Activated CD8-positive, alpha-beta memory T cell treated with anti-CD3 and anti-CD28 coated beads, Interleukin-2, amount 50 U/mL, for 24 hours (primary cell): ENCODE data around the gene SHPK.
"Not testable (repeated sequence)": the region's sequence is repeated elsewhere in the genome, so short reads cannot be mapped to it uniquely, and the experiment has no call there.

Experiments
- DNase-seq: peaks from one replicate; pipeline ENCODE4 v3.0.0-alpha.2; 2020; ENCODE audit errors: extremely low read depth

SHPK gene

GRCh38 chr17:3590231-3590630, 45.8 kb downstream of the SHPK start:
- no peak for DNase-seq

GRCh38 chr17:3589784-3590183, 46.3 kb downstream of the SHPK start:
- no peak for DNase-seq

- DNase-seq: no peak
Measured at GRCh38 chr17:3585826-3586225, 50.2 kb downstream of the SHPK start.

- DNase-seq: no peak
Measured at GRCh38 chr17:3583456-3583855, 52.6 kb downstream of the SHPK start.

GRCh38 chr17:3582915-3583314, 53.1 kb downstream of the SHPK start:
- DNase-seq: no peak

- DNase-seq: not testable (repeated sequence)
Measured at GRCh38 chr17:3578667-3579066, 57.4 kb downstream of the SHPK start.

GRCh38 chr17:3576970-3577369, 59.1 kb downstream of the SHPK start:
- no peak for DNase-seq

- DNase-seq: no peak
Measured at GRCh38 chr17:3575511-3575910, 60.5 kb downstream of the SHPK start.

GRCh38 chr17:3574231-3574630, 61.8 kb downstream of the SHPK start:
- no peak for DNase-seq

GRCh38 chr17:3573246-3574100, 62.6 kb downstream of the SHPK start:
- no peak for DNase-seq

- DNase-seq: no peak
Measured at GRCh38 chr17:3572231-3572630, 63.8 kb downstream of the SHPK start.

GRCh38 chr17:3571043-3571900, 64.8 kb downstream of the SHPK start:
- no peak for DNase-seq

GRCh38 chr17:3569534-3570137, 66.4 kb downstream of the SHPK start:
- no peak for DNase-seq

GRCh38 chr17:3566551-3566950, 69.5 kb downstream of the SHPK start:
- DNase-seq: no peak

- no peak for DNase-seq
Measured at GRCh38 chr17:3565143-3565542, 70.9 kb downstream of the SHPK start.

GRCh38 chr17:3564241-3564640, 71.8 kb downstream of the SHPK start:
- DNase-seq: not testable (repeated sequence)

- no peak for DNase-seq
Measured at GRCh38 chr17:3559270-3559645, 76.8 kb downstream of the SHPK start.

GRCh38 chr17:3558603-3559269, 77.3 kb downstream of the SHPK start:
- peak; percentile 10 for DNase-seq
